Ecto neural progenitor cell (in vitro differentiated cells): ENCODE data around the gene STAT3.

ENCODE experiments used
- DNase-seq: peaks from one replicate; pipeline ENCODE4 v3.0.0-alpha.2; 2018; ENCODE audit warnings: low spot score

The STAT3 gene

GRCh38 chr17:42294469-42295398 is 93.5 kb downstream of the STAT3 start:
- no peak for DNase-seq

- DNase-seq = no peak
Measured at GRCh38 chr17:42291129-42291528, 97.1 kb downstream of the STAT3 start.

GRCh38 chr17:42290577-42290976 is 97.7 kb downstream of the STAT3 start:
- no peak for DNase-seq

GRCh38 chr17:42289611-42290181 is 98.5 kb downstream of the STAT3 start:
- peak; percentile 54 for DNase-seq

- no peak for DNase-seq
Measured at GRCh38 chr17:42288803-42289610, 99.2 kb downstream of the STAT3 start.

GRCh38 chr17:42287977-42288802 is 100.1 kb downstream of the STAT3 start, which contains the start of gene STAT5A:
TSS of gene STAT5A (plus strand) at chr17:42288498. CDS start at chr17:42289412, 914 bp downstream.
- DNase-seq = peak; percentile 86

GRCh38 chr17:42287305-42287976 is 100.8 kb downstream of the STAT3 start:
- DNase-seq = peak; percentile 44

- DNase-seq = peak; percentile 38
Measured at GRCh38 chr17:42286411-42287221, 101.6 kb downstream of the STAT3 start.

- peak; percentile 20 for DNase-seq
Measured at GRCh38 chr17:42285346-42286050, 102.7 kb downstream of the STAT3 start.

GRCh38 chr17:42284566-42284965 is 103.7 kb downstream of the STAT3 start:
- DNase-seq = peak; percentile 25

- no peak for DNase-seq
Measured at GRCh38 chr17:42284024-42284369, 104.2 kb downstream of the STAT3 start.

- peak; percentile 49 for DNase-seq
Measured at GRCh38 chr17:42283241-42284023, 104.8 kb downstream of the STAT3 start.

GRCh38 chr17:42282478-42283080 is 105.7 kb downstream of the STAT3 start:
- peak; percentile 42 for DNase-seq

GRCh38 chr17:42281571-42282096 is 106.6 kb downstream of the STAT3 start:
- peak; percentile 54 for DNase-seq

- DNase-seq = no peak
Measured at GRCh38 chr17:42279776-42280630, 108.2 kb downstream of the STAT3 start.

GRCh38 chr17:42277342-42277712 is 110.9 kb downstream of the STAT3 start:
- no peak for DNase-seq
